Activated CD8-positive, alpha-beta memory T cell treated with anti-CD3 and anti-CD28 coated beads for 36 hours (primary cell): Measurements from ENCODE around the gene PPP1R9A. TPM values are rescaled to one million over a fixed set of nuclear protein-coding genes. Genes with fewer than 3 reads are reported as not detected.

Experiments used
- CTCF ChIA-PET: fragments of 350-600 bp; sonication (Branson Sonifier 250); formaldehyde crosslinking; loops from one replicate; lab custom pipeline; 2021; ENCODE audit warnings: antibody characterized with exemption; lab: Charles Lee
- POLR2A ChIA-PET: fragments of 350-600 bp; sonication (Branson Sonifier 250); formaldehyde crosslinking; loops from one replicate; lab custom pipeline; 2021; ENCODE audit warnings: antibody characterized with exemption; lab: Charles Lee
- total RNA-seq, 2 experiments: library from RNA; stranded (reverse); gene quantifications; one replicate each; pipeline ENCODE4 v1.2.3, GENCODE V29; 2021

Gene PPP1R9A
- total RNA-seq, 2 experiments from 2014 or later = 0.08 to 0.15 TPM

GRCh38 chr7:95322396-95322795, 415.0 kb downstream of the PPP1R9A start:
- ChIA-PET POLR2A (no interaction called here), CTCF (no interaction called here)

DNA sequence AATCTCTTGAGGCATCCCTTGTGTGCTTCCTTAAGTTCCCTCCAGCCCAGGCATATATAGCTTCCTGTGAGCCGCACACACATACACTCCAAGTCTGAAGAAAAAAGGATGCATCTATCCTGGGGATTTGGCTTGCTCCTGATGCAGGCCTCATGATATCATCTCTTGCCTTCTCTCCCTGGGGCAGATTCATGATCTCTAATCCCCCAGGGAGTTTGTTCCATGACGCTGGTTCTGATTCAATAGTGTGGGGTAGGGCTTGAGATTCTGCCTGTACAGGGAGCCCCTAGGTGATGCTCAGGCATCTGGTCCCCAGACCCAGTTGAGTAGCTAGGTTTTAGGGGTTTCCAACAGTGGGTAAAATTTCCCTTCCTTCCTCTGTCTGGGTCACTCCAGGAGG, 415.5 kb downstream of the PPP1R9A start:
- ChIA-PET POLR2A (no interaction called here), CTCF (no interaction called here)

GRCh38 chr7:95323410-95324129, 416.2 kb downstream of the PPP1R9A start:
- CTCF ChIA-PET = no interaction called here
- POLR2A ChIA-PET = no interaction called here

- ChIA-PET POLR2A (no interaction called here), CTCF (no interaction called here)
Measured at GRCh38 chr7:95324431-95324830, 417.0 kb downstream of the PPP1R9A start, which contains the start of gene PON1. Gene PON1 (minus strand): TSS chr7:95324532. CDS start chr7:95324475, 57 bp downstream.

DNA sequence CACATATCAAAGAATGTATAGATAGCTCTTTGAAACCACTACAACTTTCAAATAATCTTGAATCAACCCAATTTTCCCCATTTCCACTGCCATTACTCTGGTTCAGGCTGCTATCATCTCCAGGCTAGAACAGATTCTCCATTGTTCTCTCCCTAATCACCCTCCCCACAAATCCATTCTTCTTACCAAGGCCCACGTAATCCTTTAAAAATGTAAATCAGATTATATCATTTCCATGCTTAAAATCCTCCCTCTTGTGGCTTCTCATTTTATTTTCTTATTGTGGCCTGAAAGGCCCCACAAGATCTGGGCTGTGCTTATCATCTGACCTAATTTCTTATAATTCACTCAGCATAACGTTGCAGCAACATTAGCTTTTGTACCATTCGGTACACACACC, 420.0 kb downstream of the PPP1R9A start:
- CTCF ChIA-PET = no interaction called here

DNA sequence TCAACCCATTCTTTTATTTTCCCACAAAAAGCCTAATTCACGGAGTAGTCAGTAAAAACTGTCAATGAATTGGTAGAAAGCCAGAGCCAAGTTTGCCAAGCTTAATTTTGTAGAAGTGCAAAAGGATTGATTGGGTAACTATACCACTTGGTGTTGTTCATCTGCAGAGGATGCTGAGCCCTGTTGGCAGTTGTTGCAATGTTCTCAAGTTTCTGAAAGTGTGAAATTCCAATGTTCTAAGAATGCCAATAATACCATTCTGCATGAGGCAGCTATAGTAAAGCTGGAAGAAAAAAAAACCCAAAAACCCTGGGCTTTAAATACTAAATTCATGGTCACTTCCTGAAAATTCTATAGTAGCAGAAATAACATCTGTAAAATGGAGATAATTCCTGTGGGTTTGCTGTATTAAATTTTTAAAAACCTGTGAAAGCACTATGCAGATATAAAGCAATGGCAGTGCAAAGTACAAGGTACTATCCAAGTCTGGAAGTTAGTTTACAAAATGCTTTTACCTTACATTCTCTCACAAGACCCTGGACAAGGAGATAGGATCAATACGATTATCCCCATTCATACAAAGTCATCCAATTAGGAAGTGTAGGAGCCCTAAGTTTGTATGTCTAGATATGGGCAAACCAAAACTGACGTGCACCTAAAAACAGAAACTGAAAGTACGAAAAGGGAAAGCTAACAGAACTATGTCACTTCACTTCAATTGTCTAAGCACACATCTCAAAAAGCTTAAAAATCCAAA, 423.0 kb downstream of the PPP1R9A start:
- ChIA-PET POLR2A (no interaction called here), CTCF (no interaction called here)

More for the DNA sequence above, 420.0 kb downstream of the PPP1R9A start:
- POLR2A ChIA-PET = no interaction called here

DNA sequence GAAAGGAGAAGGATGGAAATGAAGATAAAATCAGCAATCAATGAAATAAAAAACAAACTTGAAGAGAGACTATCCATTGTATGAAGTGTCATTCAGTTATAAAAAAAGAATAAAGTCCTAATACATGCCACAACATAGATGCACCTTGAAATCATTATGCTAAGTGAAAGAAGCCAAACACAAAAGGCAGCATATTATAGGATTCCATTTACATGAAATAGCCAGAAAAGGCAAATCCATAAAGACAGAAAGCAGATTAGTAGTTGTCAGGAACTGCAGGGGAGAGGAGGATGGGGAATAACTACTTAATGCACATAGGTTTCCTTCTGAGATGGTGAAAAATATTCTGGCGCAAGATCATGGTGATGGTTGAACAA, 423.6 kb downstream of the PPP1R9A start:
- CTCF ChIA-PET = no interaction called here
- POLR2A ChIA-PET = no interaction called here

GRCh38 chr7:95334447-95334846, 427.1 kb downstream of the PPP1R9A start:
- CTCF ChIA-PET = no interaction called here
- POLR2A ChIA-PET = no interaction called here

GRCh38 chr7:95335093-95335492, 427.7 kb downstream of the PPP1R9A start:
- CTCF ChIA-PET = no interaction called here
- POLR2A ChIA-PET = no interaction called here

DNA sequence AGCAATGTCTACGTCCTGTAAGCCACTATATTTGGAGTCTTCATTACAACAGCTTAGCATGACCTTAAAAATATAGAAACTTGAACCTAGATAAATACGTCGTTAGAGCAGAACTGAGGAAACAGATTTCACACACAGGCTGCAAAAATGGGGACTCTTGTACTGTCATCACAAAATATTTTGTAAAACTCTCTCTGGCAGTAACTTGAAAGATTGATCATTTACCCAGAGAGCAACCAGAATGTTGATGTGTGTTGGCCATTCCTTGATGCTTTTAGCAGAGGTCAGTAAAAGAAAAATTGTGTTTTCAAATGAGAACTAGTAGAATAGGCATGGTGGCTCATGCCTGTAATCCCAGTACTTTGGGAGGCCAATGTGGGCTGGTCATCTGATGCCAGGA, 431.4 kb downstream of the PPP1R9A start:
- ChIA-PET POLR2A (no interaction called here), CTCF (no interaction called here)

DNA sequence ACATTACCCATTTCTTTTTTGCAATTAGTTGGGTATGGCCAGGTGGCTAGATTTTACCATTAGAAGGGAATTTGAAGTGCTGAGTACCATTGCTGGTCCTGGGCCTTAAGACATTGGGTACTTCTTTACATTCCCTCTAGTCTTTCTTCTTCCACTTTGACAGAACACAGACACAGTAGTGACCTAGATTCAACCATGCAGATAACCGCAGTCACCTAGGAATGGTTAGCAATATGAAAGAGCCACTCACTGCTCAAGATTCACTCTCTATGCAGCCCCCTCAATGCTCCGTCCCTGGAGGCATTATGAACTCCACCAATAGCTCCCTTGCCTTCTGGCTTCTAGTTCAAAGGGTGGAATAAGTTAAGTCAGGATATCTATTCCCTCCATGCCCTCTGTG, 433.1 kb downstream of the PPP1R9A start:
- ChIA-PET CTCF (no interaction called here), POLR2A (no interaction called here)

DNA sequence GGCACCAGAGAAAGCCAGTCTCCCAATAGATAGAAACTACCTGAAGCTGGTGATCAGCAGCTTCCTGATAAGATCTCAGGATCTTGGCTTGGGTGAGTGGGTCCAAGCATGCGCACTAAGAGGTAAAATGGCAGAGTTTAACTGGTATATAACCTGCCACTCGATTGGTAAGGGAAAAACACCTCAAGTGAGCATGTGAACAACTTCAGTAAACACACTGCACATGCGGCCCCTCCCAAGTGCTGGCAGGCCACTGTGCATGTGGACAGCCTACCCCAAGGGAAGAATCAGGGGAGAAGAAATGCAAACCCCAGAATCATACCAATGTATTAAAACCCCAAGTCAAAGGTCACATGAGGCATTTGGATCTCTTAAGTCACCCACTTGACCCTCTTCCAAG, 434.6 kb downstream of the PPP1R9A start:
- CTCF ChIA-PET = no interaction called here
- POLR2A ChIA-PET = no interaction called here

DNA sequence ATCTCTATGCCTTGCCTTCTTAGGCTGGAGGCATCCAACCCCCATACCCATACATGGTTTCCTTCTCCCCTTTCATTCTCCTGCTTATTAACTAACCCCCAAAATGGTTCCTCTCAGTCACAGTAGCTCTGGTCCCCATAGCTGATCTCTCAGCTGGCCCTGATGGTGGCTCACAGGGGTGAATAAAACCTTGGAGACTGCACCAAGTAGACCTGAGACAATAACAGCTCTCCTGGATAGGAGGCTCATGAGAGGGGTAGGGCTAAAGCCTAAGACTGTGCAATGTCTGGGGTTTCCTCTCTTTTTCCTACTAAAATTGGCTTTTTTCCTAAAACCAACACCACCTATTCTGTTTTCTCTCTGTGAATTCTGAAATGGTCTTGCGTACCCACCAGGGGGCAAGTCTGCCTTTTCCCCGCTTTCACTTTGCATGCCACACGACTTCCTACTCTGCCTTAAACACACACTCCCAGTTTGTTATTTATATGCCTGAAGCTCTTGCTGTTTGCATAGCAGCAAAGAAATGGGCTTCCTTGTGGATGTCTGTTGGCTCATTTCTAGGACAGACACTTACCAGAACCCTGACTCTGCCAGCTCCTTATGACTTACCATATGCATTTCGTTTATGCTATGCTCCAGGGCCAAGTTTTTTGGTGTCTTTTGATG, 435.4 kb downstream of the PPP1R9A start:
- POLR2A ChIA-PET = no interaction called here
- CTCF ChIA-PET = no interaction called here
